DMS153 treated with DMSO at 0.1 percent for 48 hours (cell line): ENCODE data around the gene PCDHA9.
"Not testable (repeated sequence)": the region's sequence is repeated elsewhere in the genome, so short reads cannot be mapped to it uniquely, and the experiment has no call there.

Experiments used
- DNase-seq: peaks from one replicate; lab custom pipeline; 2025; ENCODE audit not compliant: unreplicated experiment; lab: John Stamatoyannopoulos, UW

Gene PCDHA9

GRCh38 chr5:140835622-140836510, 12.3 kb upstream of the PCDHA9 start:
- no peak for DNase-seq

- no peak for DNase-seq
Measured at GRCh38 chr5:140840978-140841962, 6.9 kb upstream of the PCDHA9 start, which contains the start of gene PCDHA8. PCDHA8 (plus strand) TSS chr5:140841187; CDS start chr5:140841322, 135 bp downstream.

GRCh38 chr5:140842798-140843733, 5.1 kb upstream of the PCDHA9 start:
- no peak for DNase-seq

- DNase-seq = not testable (repeated sequence)
Measured at GRCh38 chr5:140849831-140850634, 1.9 kb downstream of the PCDHA9 start.

GRCh38 chr5:140855772-140856674, 7.8 kb downstream of the PCDHA9 start, which contains the start of gene PCDHA10:
PCDHA10 (plus strand) TSS chr5:140855897; CDS start chr5:140856049, 152 bp downstream.
- no peak for DNase-seq

GRCh38 chr5:140857177-140857986, 9.2 kb downstream of the PCDHA9 start:
- DNase-seq = no peak

- no peak for DNase-seq
Measured at GRCh38 chr5:140857987-140858240, 9.7 kb downstream of the PCDHA9 start.

GRCh38 chr5:140862441-140863295, 14.5 kb downstream of the PCDHA9 start:
- no peak for DNase-seq

- DNase-seq = no peak
Measured at GRCh38 chr5:140868721-140869554, 20.8 kb downstream of the PCDHA9 start, which contains the start of gene PCDHA11. PCDHA11 (plus strand) TSS chr5:140868957; CDS start chr5:140869104, 147 bp downstream.

GRCh38 chr5:140869555-140869886, 21.3 kb downstream of the PCDHA9 start:
- no peak for DNase-seq

GRCh38 chr5:140870221-140871201, 22.3 kb downstream of the PCDHA9 start:
- DNase-seq = no peak

- DNase-seq = peak; percentile 39
Measured at GRCh38 chr5:140875085-140876065, 27.2 kb downstream of the PCDHA9 start, which contains the start of gene PCDHA12. PCDHA12 (plus strand) TSS chr5:140875308; CDS start chr5:140875473, 165 bp downstream.

GRCh38 chr5:140876541-140877261, 28.5 kb downstream of the PCDHA9 start:
- not testable (repeated sequence) for DNase-seq
